Trophoblast cell (in vitro differentiated cells and primary cell): ENCODE data around the gene CSRP1.

Experiments
- DNase-seq, 2 donors: peaks; one replicate each; pipeline ENCODE4 v3.0.0-alpha.2; 2016
- H2AFZ ChIP-seq: 2 replicates; pipeline ENCODE4 v1.6.1; 2013; ENCODE audit warnings: low read length, moderate library complexity, mild to moderate bottlenecking; ENCODE audit not compliant: insufficient read depth, poor library complexity
- H2AK5ac ChIP-seq: 2 replicates; pipeline ENCODE4 v1.6.1; 2013; ENCODE audit warnings: mild to moderate bottlenecking, low read length
- H2BK120ac ChIP-seq: 2 replicates; pipeline ENCODE4 v1.6.1; 2013; ENCODE audit warnings: low read length, mild to moderate bottlenecking, moderate library complexity; ENCODE audit not compliant: insufficient read depth, poor library complexity
- H2BK12ac ChIP-seq: 2 replicates; pipeline ENCODE4 v1.6.1; 2013; ENCODE audit warnings: mild to moderate bottlenecking, low read length, moderate library complexity
- H2BK5ac ChIP-seq: 2 replicates; pipeline ENCODE4 v1.6.1; 2013; ENCODE audit warnings: low read length, low read depth, moderate library complexity, mild to moderate bottlenecking; ENCODE audit not compliant: poor library complexity
- H3K14ac ChIP-seq: 2 replicates; pipeline ENCODE4 v1.6.1; 2013; ENCODE audit warnings: mild to moderate bottlenecking, low read length
- H3K18ac ChIP-seq: 2 replicates; pipeline ENCODE4 v1.6.1; 2013; ENCODE audit warnings: mild to moderate bottlenecking, low read length
- H3K23ac ChIP-seq: 2 replicates; pipeline ENCODE4 v1.6.1; 2013; ENCODE audit warnings: low read length
- H3K27ac ChIP-seq: 2 replicates; pipeline ENCODE4 v1.5.1; 2013; ENCODE audit warnings: low read depth, mild to moderate bottlenecking, inconsistent platforms, low read length, moderate library complexity
- H3K27me3 ChIP-seq: 2 replicates; pipeline ENCODE4 v1.6.1; 2013; ENCODE audit warnings: inconsistent platforms, mild to moderate bottlenecking, low read length, moderate library complexity; ENCODE audit not compliant: insufficient read depth
- H3K36me3 ChIP-seq, 2 experiments: 1 replicate in 1 of 2; 2 replicates in 1 of 2; pipeline ENCODE4 v1.6.1; 2013; ENCODE audit warnings: low read length in 2 of 2, mild to moderate bottlenecking in 2 of 2, moderate library complexity in 1 of 2; ENCODE audit not compliant: insufficient read depth in 2 of 2, control insufficient read depth in 1 of 2
- H3K4ac ChIP-seq: 2 replicates; pipeline ENCODE4 v1.6.1; 2013; ENCODE audit warnings: low read depth, mild to moderate bottlenecking, low read length, moderate library complexity
- H3K4me1 ChIP-seq, 2 experiments: 1 replicate in 1 of 2; 2 replicates in 1 of 2; pipeline ENCODE4 v1.6.1; 2013; ENCODE audit warnings: low read length in 2 of 2, mild to moderate bottlenecking in 2 of 2, moderate library complexity in 1 of 2; ENCODE audit not compliant: insufficient read depth in 2 of 2, control insufficient read depth in 1 of 2
- H3K4me2 ChIP-seq: 2 replicates; pipeline ENCODE4 v1.6.1; 2013; ENCODE audit warnings: inconsistent platforms, mild to moderate bottlenecking, low read length, moderate library complexity
- H3K4me3 ChIP-seq: 2 replicates; pipeline ENCODE4 v1.5.1; 2013; ENCODE audit warnings: mild to moderate bottlenecking, low read depth, low read length, inconsistent platforms
- H3K79me1 ChIP-seq: one replicate; pipeline ENCODE4 v1.6.1; 2013; ENCODE audit warnings: low read length
- H3K79me2 ChIP-seq: 2 replicates; pipeline ENCODE4 v1.6.1; 2013; ENCODE audit warnings: low read length, mild to moderate bottlenecking; ENCODE audit not compliant: control insufficient read depth, insufficient read depth, poor library complexity
- H3K9ac ChIP-seq: 2 replicates; pipeline ENCODE4 v1.6.1; 2013; ENCODE audit warnings: mild to moderate bottlenecking, low read length
- H3K9me3 ChIP-seq: 2 replicates; pipeline ENCODE4 v1.6.1; 2013; ENCODE audit warnings: low read depth, mild to moderate bottlenecking, control low read depth, inconsistent platforms, low read length; ENCODE audit not compliant: insufficient read depth
- H4K12ac ChIP-seq: 2 replicates; pipeline ENCODE4 v1.6.1; 2013; ENCODE audit warnings: low read depth, mild to moderate bottlenecking, low read length, moderate library complexity
- H4K8ac ChIP-seq: 2 replicates; pipeline ENCODE4 v1.6.1; 2013; ENCODE audit warnings: low read depth, mild to moderate bottlenecking, low read length, moderate library complexity
- H4K91ac ChIP-seq: one replicate; pipeline ENCODE4 v1.6.1; 2013; ENCODE audit warnings: low read depth, mild to moderate bottlenecking, low read length, moderate library complexity
- WGBS: extraction: QIAGEN DNeasy Blood & Tissue Kit; methylation state at CpG from one replicate; pipeline ENCODE4 v1.1.7; 2013; ENCODE audit warnings: missing lambda C conversion rate; ENCODE audit not compliant: insufficient read length, insufficient coverage; ENCODE audit errors: extremely low coverage; 5-methylcytosine and 5-hydroxymethylcytosine counted together

CSRP1 gene

GRCh38 chr1:201470581-201470980 is 36.3 kb downstream of the CSRP1 start:
- DNase-seq: no peak
- no peaks in the 10 kb centered on the region for H3K9me3 ChIP-seq
- no peak overlapping the region for H3K4me2 ChIP-seq
- H4K91ac ChIP-seq: peak overlapping the region; percentile 1
- no peak overlapping the region for H2BK120ac ChIP-seq
- H3K27ac ChIP-seq: no peak overlapping the region
- peaks cover 8 to 10% of the 10 kb centered on the region in 2 experiments for H3K36me3 ChIP-seq
- H3K4me3 ChIP-seq: no peak overlapping the region
- H3K14ac ChIP-seq: no peak overlapping the region
- H3K79me2 ChIP-seq: peaks cover 22% of the 10 kb centered on the region
- H3K4ac ChIP-seq: no peak overlapping the region
- no peak overlapping the region for H2BK12ac ChIP-seq
- WGBS: no CpG with 5 or more reads among the region's 4 CpGs
- peaks cover 21% of the 10 kb centered on the region for H3K79me1 ChIP-seq
- no peak overlapping the region for H3K9ac ChIP-seq
- H2AFZ ChIP-seq: no peak overlapping the region
- no peaks in the 10 kb centered on the region for H3K27me3 ChIP-seq
- H4K8ac ChIP-seq: no peak overlapping the region
- H4K12ac ChIP-seq: no peak overlapping the region
- no peak overlapping the region for H2BK5ac ChIP-seq
- peak overlapping the region; percentile 71 for H2AK5ac ChIP-seq
- peaks cover 13% of the 10 kb centered on the region in 2 experiments for H3K4me1 ChIP-seq
- H3K23ac ChIP-seq: no peak overlapping the region
- no peak overlapping the region for H3K18ac ChIP-seq

GRCh38 chr1:201469645-201470074 is 37.3 kb downstream of the CSRP1 start:
- Histone ChIP-seq H2BK12ac (peak overlapping the region; percentile 46), H4K12ac (no peak overlapping the region), H3K79me2 (peaks cover 22% of the 10 kb centered on the region), H3K18ac (peak overlapping the region; percentile 6), H3K27ac (no peak overlapping the region), H2BK5ac (no peak overlapping the region), H3K4me2 (peak overlapping the region; percentile 63), H3K9me3 (no peaks in the 10 kb centered on the region), H2AK5ac (peak overlapping the region; percentile 12), H3K4ac (no peak overlapping the region), H3K36me3 (peaks cover 14 to 17% of the 10 kb centered on the region in 2 experiments), H3K4me3 (peak overlapping the region; percentile 2), H3K79me1 (peaks cover 21% of the 10 kb centered on the region), H3K14ac (peak overlapping the region; percentile 45), H3K9ac (no peak overlapping the region), H4K91ac (peak overlapping the region; percentile 40), H3K23ac (no peak overlapping the region), H3K4me1 (peaks cover 13% of the 10 kb centered on the region in 2 experiments), H2AFZ (peak overlapping the region; percentile 3), H4K8ac (peak overlapping the region; percentile 13), H2BK120ac (peak overlapping the region; percentile 3), H3K27me3 (no peaks in the 10 kb centered on the region)
- DNase-seq: peak in 1 of 2 donors; percentile 23
- WGBS: no CpG with 5 or more reads among the region's 16 CpGs

- H3K14ac ChIP-seq: peak within 1 kb of the TSS; percentile 93
- H3K23ac ChIP-seq: no peak within 1 kb of the TSS
- H3K79me1 ChIP-seq: peaks cover 21% of the 10 kb centered on the region
- H2BK5ac ChIP-seq: peak within 1 kb of the TSS; percentile 96
- no peaks in the 10 kb centered on the region for H3K9me3 ChIP-seq
- H4K8ac ChIP-seq: peak within 1 kb of the TSS; percentile 94
- H3K9ac ChIP-seq: peak within 1 kb of the TSS; percentile 94
- H3K18ac ChIP-seq: peak within 1 kb of the TSS; percentile 91
- peak within 1 kb of the TSS; percentile 46 for H2BK12ac ChIP-seq
- H2AFZ ChIP-seq: peak within 1 kb of the TSS; percentile 81
- peak within 1 kb of the TSS; percentile 88 for H2AK5ac ChIP-seq
- peak within 1 kb of the TSS; percentile 92 for H3K4me3 ChIP-seq
- no CpG with 5 or more reads among the region's 76 CpGs for WGBS
- H3K27ac ChIP-seq: peak within 1 kb of the TSS; percentile 89
- H2BK120ac ChIP-seq: peak within 1 kb of the TSS; percentile 78
- H4K91ac ChIP-seq: peak within 1 kb of the TSS; percentile 99
- H3K79me2 ChIP-seq: peaks cover 22% of the 10 kb centered on the region
- no peaks in the 10 kb centered on the region for H3K27me3 ChIP-seq
- peak within 1 kb of the TSS; percentile 85 for H3K4ac ChIP-seq
- peaks cover 17 to 21% of the 10 kb centered on the region in 2 experiments for H3K36me3 ChIP-seq
- peak; percentile 84 to 85 for DNase-seq
- peak within 1 kb of the TSS; percentile 92 for H4K12ac ChIP-seq
- H3K4me1 ChIP-seq: peaks cover 13% of the 10 kb centered on the region in 2 experiments
- peak within 1 kb of the TSS; percentile 63 for H3K4me2 ChIP-seq
Measured at GRCh38 chr1:201468844-201469644, 37.9 kb downstream of the CSRP1 start, which contains the start of gene PHLDA3. Gene PHLDA3 (minus strand): TSS chr1:201469188. CDS start chr1:201468786, 402 bp downstream.

- Histone ChIP-seq H2AFZ (peak overlapping the region; percentile 81), H3K27me3 (no peaks in the 10 kb centered on the region), H3K18ac (peak overlapping the region; percentile 91), H3K27ac (peak overlapping the region; percentile 89), H3K79me1 (peaks cover 21% of the 10 kb centered on the region), H3K4me2 (peak overlapping the region; percentile 63), H3K4me1 (peaks cover 13% of the 10 kb centered on the region in 2 experiments), H3K4me3 (peak overlapping the region; percentile 92), H3K9ac (peak overlapping the region; percentile 94), H2BK12ac (peak overlapping the region; percentile 11), H3K23ac (no peak overlapping the region), H3K14ac (peak overlapping the region; percentile 93), H3K36me3 (peaks cover 17 to 21% of the 10 kb centered on the region in 2 experiments), H3K9me3 (no peaks in the 10 kb centered on the region), H4K8ac (peak overlapping the region; percentile 94), H2BK120ac (peak overlapping the region; percentile 78), H4K91ac (peak overlapping the region; percentile 99), H3K79me2 (peaks cover 22% of the 10 kb centered on the region), H2BK5ac (peak overlapping the region; percentile 96), H3K4ac (peak overlapping the region; percentile 85), H2AK5ac (peak overlapping the region; percentile 88), H4K12ac (peak overlapping the region; percentile 92)
- WGBS: no CpG with 5 or more reads among the region's 44 CpGs
- peak; percentile 45 to 71 for DNase-seq
Measured at GRCh38 chr1:201468501-201468843, 38.5 kb downstream of the CSRP1 start.
